GM23338 (cell line): ENCODE measurements around the gene GSAP. TPM values are rescaled to one million over a fixed set of nuclear protein-coding genes. Genes with fewer than 3 reads are reported as not detected.

Source experiments
- ATAC-seq: fragments of 200-7000 bp; cut with Tn5 transposase; 3 replicates; pipeline ENCODE4 v1.9.1; 2020
- DNase-seq: peaks from one replicate; pipeline ENCODE4 v3.0.0-alpha.2; 2015; ENCODE audit warnings: low spot score
- H2AFZ ChIP-seq: fragments of 200-600 bp; sonication (generic); 2 replicates; pipeline ENCODE4 v1.8.0; 2016; ENCODE audit warnings: antibody characterized with exemption, mild to moderate bottlenecking, moderate library complexity
- H3F3A ChIP-seq: fragments of 200-600 bp; sonication (generic); replicated peaks from 2 replicates; pipeline ENCODE4 v1.8.0; 2017; ENCODE audit warnings: antibody characterized with exemption, mixed run types, low read depth
- H3K27ac ChIP-seq: fragments of 200-600 bp; sonication (generic); 2 replicates; pipeline ENCODE4 v1.6.1; 2016; ENCODE audit warnings: low read depth
- H3K27me3 ChIP-seq: fragments of 200-600 bp; sonication (generic); 2 replicates; pipeline ENCODE4 v1.8.0; 2016; ENCODE audit warnings: mild to moderate bottlenecking, mixed run types, moderate library complexity; ENCODE audit not compliant: insufficient read depth
- H3K36me3 ChIP-seq: fragments of 200-600 bp; sonication (generic); 2 replicates; pipeline ENCODE4 v1.8.0; 2016; ENCODE audit warnings: mild to moderate bottlenecking; ENCODE audit not compliant: insufficient read depth
- H3K4me1 ChIP-seq: fragments of 200-600 bp; sonication (generic); 2 replicates; pipeline ENCODE4 v1.8.0; 2016; ENCODE audit warnings: mild to moderate bottlenecking, moderate library complexity; ENCODE audit not compliant: insufficient read depth
- H3K4me2 ChIP-seq: fragments of 200-600 bp; sonication (generic); 2 replicates; pipeline ENCODE4 v1.7.1; 2017; ENCODE audit warnings: mixed run types
- H3K4me3 ChIP-seq: fragments of 200-600 bp; sonication (generic); 2 replicates; pipeline ENCODE4 v1.6.1; 2016; ENCODE audit warnings: mixed run types
- H3K79me2 ChIP-seq: fragments of 200-600 bp; sonication (generic); replicated peaks from 2 replicates; pipeline ENCODE4 v1.8.0; 2017; ENCODE audit warnings: mild to moderate bottlenecking; ENCODE audit not compliant: insufficient read depth
- H3K9me2 ChIP-seq: fragments of 200-600 bp; sonication (generic); 2 replicates; pipeline ENCODE4 v1.8.0; 2017; ENCODE audit not compliant: insufficient read depth
- H4K20me1 ChIP-seq: fragments of 200-600 bp; sonication (generic); replicated peaks from 2 replicates; pipeline ENCODE4 v1.8.0; 2017; ENCODE audit warnings: mild to moderate bottlenecking; ENCODE audit not compliant: insufficient read depth
- H3K27ac Mint-ChIP-seq: 2 replicates; pipeline ENCODE4 v1.8.0; 2020; ENCODE audit warnings: inconsistent platforms, mild to moderate bottlenecking, moderate library complexity, mixed read lengths
- H3K27me3 Mint-ChIP-seq: 3 replicates; pipeline ENCODE4 v1.8.0; 2022; ENCODE audit warnings: low read depth, mild to moderate bottlenecking, moderate library complexity, mixed read lengths, inconsistent platforms; ENCODE audit not compliant: insufficient read depth, poor library complexity
- H3K36me3 Mint-ChIP-seq: 3 replicates; pipeline ENCODE4 v1.8.0; 2021; ENCODE audit warnings: low read depth, mild to moderate bottlenecking, inconsistent platforms, moderate library complexity, mixed read lengths
- H3K4me1 Mint-ChIP-seq: 3 replicates; pipeline ENCODE4 v1.8.0; 2020; ENCODE audit warnings: mild to moderate bottlenecking, inconsistent platforms, mixed read lengths
- H3K4me3 Mint-ChIP-seq: 3 replicates; pipeline ENCODE4 v1.8.0; 2021; ENCODE audit warnings: moderate library complexity, mild to moderate bottlenecking, inconsistent platforms, mixed read lengths
- H3K9me3 Mint-ChIP-seq: 3 replicates; pipeline ENCODE4 v1.8.0; 2020; ENCODE audit warnings: moderate library complexity, mild to moderate bottlenecking, inconsistent platforms, mixed read lengths
- CREB1 ChIP-seq: fragments of 250-450 bp; sonication (Bioruptor Pico); IDR thresholded peaks from 2 replicates; pipeline ENCODE4 v1.5.0; 2020; ENCODE audit warnings: low read depth, mild to moderate bottlenecking, moderate library complexity
- EZH2 ChIP-seq: fragments of 200-600 bp; sonication (generic); IDR thresholded peaks from one replicate; pipeline ENCODE4 v1.8.0; 2017; ENCODE audit warnings: antibody characterized with exemption, mild to moderate bottlenecking, low read depth; ENCODE audit not compliant: unreplicated experiment
- EZH2phosphoT487 ChIP-seq: fragments of 200-600 bp; sonication (generic); IDR thresholded peaks from one replicate; pipeline ENCODE4 v1.8.1; 2018; ENCODE audit warnings: antibody characterized with exemption; ENCODE audit not compliant: unreplicated experiment
- NANOG ChIP-seq: IDR thresholded peaks from 2 replicates; pipeline ENCODE4 v1.6.1; 2016; ENCODE audit warnings: antibody characterized with exemption, borderline replicate concordance
- ZNF114 ChIP-seq: fragments of 250-450 bp; sonication (Bioruptor Pico); IDR thresholded peaks from 2 replicates; pipeline ENCODE4 v1.5.0; 2020; ENCODE audit warnings: mild to moderate bottlenecking, moderate library complexity
- ZNF331 ChIP-seq: fragments of 250-450 bp; sonication (Bioruptor Pico); IDR thresholded peaks from 2 replicates; pipeline ENCODE4 v1.5.0; 2020; ENCODE audit warnings: low read depth, mild to moderate bottlenecking, moderate library complexity
- polyA plus RNA-seq: library from polyadenylated mRNA; unstranded; fragments of >200 nt; fragmentation: Nextera tagmentation; extraction: Ambion mirVana; gene quantifications from 2 replicates; pipeline ENCODE4 v1.2.1, GENCODE V29; 2016
- total RNA-seq: library from RNA; depleted of rRNA; stranded (reverse); fragments of >200 nt; shearing (Covaris generic); gene quantifications from 2 replicates; pipeline ENCODE4 v1.2.3, GENCODE V29; 2014
- TF ChIP-seq, protein P1 (sequence below): fragments of 250-450 bp; sonication (Bioruptor Pico); IDR thresholded peaks from 2 replicates; pipeline ENCODE4 v1.5.0; 2020; ENCODE audit warnings: mild to moderate bottlenecking, moderate library complexity

Gene GSAP
- total and polyA plus RNA-seq, 2 experiments from 2014 or later: 0.63 to 1.1 TPM

DNA sequence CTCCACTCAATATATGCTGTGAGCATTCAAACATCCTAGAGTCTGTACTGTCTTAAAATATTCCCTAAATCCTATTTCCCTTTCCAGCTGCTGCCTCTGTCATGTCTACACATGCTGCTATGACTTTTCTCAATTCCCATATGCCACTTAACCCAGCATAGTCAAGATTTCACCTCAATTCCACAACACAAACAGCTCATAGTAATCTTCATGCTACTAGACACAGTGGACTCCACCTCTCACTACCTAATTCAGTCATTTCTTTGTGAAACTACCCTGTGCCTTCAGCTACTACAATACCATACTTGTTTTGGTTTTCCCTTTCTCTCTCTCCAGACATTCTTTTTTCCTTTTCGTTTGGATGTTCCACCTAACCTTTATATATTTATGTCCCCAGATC is 45.5 kb downstream of the GSAP start:
- H3K4me1 Mint-ChIP-seq: no peaks in the 10 kb centered on the region
- H3K27me3 Mint-ChIP-seq: no peaks in the 10 kb centered on the region

More for the DNA sequence above, 45.5 kb downstream of the GSAP start:
- no peak for TF ChIP-seq EZH2phosphoT487
- no peak for TF ChIP-seq CREB1
- no peak for TF ChIP-seq ZNF331 (CRISPR knock-in tag)
- TF ChIP-seq EZH2: no peak
- no peak for TF ChIP-seq ZNF114 (CRISPR knock-in tag)
- TF ChIP-seq, protein P1, sequence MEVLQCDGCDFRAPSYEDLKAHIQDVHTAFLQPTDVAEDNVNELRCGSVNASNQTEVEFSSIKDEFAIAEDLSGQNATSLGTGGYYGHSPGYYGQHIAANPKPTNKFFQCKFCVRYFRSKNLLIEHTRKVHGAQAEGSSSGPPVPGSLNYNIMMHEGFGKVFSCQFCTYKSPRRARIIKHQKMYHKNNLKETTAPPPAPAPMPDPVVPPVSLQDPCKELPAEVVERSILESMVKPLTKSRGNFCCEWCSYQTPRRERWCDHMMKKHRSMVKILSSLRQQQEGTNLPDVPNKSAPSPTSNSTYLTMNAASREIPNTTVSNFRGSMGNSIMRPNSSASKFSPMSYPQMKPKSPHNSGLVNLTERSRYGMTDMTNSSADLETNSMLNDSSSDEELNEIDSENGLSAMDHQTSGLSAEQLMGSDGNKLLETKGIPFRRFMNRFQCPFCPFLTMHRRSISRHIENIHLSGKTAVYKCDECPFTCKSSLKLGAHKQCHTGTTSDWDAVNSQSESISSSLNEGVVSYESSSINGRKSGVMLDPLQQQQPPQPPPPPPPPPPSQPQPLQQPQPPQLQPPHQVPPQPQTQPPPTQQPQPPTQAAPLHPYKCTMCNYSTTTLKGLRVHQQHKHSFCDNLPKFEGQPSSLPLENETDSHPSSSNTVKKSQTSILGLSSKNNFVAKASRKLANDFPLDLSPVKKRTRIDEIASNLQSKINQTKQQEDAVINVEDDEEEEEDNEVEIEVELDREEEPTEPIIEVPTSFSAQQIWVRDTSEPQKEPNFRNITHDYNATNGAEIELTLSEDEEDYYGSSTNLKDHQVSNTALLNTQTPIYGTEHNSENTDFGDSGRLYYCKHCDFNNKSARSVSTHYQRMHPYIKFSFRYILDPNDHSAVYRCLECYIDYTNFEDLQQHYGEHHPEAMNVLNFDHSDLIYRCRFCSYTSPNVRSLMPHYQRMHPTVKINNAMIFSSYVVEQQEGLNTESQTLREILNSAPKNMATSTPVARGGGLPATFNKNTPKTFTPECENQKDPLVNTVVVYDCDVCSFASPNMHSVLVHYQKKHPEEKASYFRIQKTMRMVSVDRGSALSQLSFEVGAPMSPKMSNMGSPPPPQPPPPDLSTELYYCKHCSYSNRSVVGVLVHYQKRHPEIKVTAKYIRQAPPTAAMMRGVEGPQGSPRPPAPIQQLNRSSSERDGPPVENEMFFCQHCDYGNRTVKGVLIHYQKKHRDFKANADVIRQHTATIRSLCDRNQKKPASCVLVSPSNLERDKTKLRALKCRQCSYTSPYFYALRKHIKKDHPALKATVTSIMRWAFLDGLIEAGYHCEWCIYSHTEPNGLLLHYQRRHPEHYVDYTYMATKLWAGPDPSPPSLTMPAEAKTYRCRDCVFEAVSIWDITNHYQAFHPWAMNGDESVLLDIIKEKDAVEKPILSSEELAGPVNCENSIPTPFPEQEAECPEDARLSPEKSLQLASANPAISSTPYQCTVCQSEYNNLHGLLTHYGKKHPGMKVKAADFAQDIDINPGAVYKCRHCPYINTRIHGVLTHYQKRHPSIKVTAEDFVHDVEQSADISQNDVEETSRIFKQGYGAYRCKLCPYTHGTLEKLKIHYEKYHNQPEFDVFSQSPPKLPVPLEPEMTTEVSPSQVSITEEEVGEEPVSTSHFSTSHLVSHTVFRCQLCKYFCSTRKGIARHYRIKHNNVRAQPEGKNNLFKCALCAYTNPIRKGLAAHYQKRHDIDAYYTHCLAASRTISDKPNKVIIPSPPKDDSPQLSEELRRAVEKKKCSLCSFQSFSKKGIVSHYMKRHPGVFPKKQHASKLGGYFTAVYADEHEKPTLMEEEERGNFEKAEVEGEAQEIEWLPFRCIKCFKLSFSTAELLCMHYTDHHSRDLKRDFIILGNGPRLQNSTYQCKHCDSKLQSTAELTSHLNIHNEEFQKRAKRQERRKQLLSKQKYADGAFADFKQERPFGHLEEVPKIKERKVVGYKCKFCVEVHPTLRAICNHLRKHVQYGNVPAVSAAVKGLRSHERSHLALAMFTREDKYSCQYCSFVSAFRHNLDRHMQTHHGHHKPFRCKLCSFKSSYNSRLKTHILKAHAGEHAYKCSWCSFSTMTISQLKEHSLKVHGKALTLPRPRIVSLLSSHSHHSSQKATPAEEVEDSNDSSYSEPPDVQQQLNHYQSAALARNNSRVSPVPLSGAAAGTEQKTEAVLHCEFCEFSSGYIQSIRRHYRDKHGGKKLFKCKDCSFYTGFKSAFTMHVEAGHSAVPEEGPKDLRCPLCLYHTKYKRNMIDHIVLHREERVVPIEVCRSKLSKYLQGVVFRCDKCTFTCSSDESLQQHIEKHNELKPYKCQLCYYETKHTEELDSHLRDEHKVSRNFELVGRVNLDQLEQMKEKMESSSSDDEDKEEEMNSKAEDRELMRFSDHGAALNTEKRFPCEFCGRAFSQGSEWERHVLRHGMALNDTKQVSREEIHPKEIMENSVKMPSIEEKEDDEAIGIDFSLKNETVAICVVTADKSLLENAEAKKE: no peak
- no peak for TF ChIP-seq NANOG
- Mint-ChIP-seq H3K36me3 (no peaks in the 10 kb centered on the region), H3K4me3 (no peak overlapping the region), H3K9me3 (no peaks in the 10 kb centered on the region; the same call in 2 of the 3 replicates), H3K27ac (no peak overlapping the region)
- Histone ChIP-seq H3K4me1 (no peaks in the 10 kb centered on the region), H3K9me2 (no peaks in the 10 kb centered on the region), H3K27me3 (no peaks in the 10 kb centered on the region), H3K36me3 (no peaks in the 10 kb centered on the region), H3K4me2 (no peak overlapping the region), H3K27ac (no peak overlapping the region), H4K20me1 (no peaks in the 10 kb centered on the region), H2AFZ (no peak overlapping the region), H3K79me2 (no peaks in the 10 kb centered on the region), H3F3A (no peaks in the 10 kb centered on the region), H3K4me3 (no peak overlapping the region)
- DNase-seq: no peak
- ATAC-seq: no peak
